HS-5 (cell line): ENCODE data around the gene DSCAML1.
"Not testable (repeated sequence)": the region's sequence is repeated elsewhere in the genome, so short reads cannot be mapped to it uniquely, and the experiment has no call there.

Experiments used
- DNase-seq: peaks from one replicate; pipeline ENCODE4 v3.0.0-alpha.2; 2012; ENCODE audit warnings: low read depth

Gene DSCAML1

DNA sequence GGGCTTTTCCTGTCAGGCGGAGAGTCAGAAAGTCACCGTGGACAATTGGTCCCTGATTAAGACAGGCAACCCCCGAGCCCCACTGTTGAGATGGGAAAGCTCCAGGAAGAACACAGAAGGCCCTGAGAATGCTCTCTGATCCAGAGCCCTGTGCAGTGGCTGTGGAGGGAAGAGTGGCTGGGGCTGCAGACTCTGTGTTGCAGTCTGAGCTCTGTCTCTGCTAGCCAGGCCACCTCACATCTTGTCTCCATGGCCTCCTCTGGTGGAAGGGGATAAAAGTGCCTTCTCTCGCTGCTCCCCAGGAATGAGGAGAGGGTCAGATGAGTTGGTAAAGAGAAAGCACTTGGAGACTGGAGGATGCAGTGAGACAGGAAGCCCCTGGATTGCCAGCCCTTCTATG lies 328.1 kb downstream of the DSCAML1 start:
- no peak for DNase-seq

DNA sequence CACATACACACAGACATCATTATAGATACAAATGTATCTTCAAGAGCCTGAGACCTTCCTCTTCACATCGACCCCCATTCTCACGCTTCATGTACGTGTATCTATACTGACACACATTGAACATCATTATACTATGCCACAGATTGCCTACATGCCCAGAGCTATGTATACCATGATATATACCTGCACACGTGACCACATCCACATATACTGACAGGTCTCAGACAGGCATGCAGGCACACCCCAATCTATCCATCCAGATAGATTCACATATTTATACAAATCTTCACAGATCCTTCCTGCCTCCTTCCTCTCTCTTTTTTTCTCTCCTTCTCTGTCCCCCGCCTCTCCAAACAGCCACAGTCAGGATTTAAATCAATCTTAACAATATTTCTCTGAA lies 329.2 kb downstream of the DSCAML1 start:
- no peak for DNase-seq

DNA sequence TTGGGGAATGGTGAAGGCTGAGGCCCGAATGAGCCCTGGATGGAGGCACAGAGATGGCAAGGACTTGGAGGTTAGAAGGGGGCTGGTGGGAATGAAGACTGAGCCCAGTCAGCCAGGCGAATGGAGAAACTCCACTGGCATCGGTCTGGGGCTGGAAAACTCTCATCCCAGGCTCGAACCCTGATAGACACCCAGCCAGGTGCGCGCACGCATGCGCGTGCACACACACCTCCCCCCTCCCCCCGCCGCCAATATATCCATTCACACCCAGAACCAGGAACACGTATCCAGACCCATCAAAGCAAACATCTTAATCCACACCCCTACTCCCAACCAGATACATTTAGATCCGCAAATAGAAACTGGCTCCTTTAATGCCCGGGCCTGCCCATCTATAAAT lies 330.1 kb downstream of the DSCAML1 start:
- no peak for DNase-seq

DNA sequence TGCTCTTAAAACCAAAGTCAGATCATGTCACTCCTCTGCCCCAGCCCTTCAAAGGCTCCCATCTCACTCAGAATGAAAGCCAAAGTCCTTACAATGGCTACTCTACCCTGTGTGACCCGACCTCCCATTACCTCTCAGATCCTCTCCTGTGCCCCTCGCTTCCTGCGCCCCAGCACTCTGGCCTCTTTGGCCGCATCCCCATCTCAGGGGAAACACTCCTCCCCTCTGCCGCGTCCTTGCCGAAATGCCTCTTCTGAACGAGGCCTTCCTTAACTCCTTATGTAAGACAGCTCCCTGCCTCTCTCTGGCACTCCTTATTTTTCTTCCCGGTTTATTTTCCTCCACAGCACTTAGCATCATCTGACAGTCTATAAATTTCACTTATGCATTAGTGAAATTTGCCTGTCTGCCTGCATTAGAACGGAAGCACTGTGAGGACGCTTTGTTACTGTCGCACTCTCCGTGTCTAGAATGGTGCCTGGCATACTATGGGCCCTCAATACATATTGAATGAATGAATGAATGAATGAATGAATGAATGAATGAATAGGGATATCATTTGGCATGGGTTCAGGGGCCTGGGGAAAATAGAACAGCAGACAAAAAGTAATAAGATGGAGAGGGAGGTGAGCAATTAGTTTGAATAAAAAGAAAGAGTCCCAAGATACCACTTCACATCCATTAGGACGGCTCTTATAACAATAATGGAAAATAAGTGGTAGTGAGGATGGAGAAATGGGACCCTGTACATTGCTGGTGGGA lies 331.6 kb downstream of the DSCAML1 start:
- no peak for DNase-seq

DNA sequence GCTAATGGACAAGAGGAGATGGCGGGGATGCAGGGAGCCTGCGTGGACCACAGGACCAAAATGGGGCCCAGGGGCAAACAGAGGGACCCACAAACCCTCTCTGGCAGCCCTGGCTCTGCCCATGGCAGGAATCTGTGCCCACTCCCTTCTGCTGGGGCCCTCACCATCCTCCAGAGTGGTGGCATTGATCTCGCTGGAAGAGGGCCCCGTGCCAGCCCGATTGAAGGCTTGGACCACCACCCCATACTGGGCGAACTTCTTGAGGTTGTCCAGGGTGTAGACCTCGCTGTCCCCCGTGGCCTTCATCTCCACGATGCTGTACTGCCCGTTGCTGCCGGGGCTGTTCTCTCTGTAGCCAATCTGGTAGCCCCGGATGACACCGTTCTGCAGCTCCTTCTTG lies 332.2 kb downstream of the DSCAML1 start:
- DNase-seq = no peak

DNA sequence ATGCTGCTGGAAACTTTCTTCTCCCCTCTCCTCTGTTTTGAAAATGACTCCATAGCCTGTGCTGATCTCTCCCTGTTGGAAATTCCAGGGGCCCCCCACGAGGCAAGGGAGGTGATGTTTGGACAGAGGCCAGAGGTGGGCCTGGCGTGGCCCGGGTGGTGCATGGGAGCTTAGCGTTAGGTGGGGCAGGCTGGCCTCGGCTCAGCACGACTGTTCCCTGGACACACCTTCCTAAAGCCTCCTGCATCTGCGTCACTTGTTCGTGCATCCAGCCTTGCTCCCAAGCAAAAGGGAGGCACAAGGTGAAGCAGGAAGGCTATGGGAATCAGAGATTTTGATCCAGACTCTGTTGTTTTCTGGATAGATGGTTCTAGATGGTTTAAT lies 334.2 kb downstream of the DSCAML1 start:
- no peak for DNase-seq

DNA sequence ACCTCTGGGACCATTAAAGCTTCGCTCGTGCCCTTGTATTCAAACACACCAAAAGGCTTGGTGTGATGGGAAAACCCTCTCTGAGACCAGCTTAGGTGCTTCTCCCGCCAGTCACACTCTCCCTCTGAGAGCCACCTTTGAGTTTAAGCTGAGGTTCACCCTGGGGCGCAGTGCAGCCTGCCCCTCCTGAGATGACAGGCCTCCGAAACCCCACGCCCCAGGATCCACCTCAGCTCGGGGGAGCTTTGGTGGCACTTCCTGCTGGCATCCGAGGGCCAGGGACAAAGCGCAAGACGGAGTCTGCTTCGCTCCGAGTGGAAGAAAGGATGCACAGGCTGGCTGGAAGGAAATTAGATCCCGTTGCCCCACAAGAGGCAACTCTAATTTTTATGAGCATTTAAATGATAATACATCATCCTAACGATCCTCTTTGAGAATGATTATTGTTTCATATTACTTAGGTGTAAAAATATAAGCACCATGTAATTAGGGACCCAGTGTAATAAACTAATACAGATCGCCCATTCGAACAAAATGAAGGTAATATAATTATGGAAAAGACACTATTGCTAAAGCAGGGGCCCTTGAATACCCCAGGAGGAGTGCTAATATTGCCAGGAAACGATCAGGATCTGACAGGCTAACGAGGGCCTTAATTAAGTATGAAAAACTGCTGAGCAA lies 334.7 kb downstream of the DSCAML1 start:
- DNase-seq = no peak

DNA sequence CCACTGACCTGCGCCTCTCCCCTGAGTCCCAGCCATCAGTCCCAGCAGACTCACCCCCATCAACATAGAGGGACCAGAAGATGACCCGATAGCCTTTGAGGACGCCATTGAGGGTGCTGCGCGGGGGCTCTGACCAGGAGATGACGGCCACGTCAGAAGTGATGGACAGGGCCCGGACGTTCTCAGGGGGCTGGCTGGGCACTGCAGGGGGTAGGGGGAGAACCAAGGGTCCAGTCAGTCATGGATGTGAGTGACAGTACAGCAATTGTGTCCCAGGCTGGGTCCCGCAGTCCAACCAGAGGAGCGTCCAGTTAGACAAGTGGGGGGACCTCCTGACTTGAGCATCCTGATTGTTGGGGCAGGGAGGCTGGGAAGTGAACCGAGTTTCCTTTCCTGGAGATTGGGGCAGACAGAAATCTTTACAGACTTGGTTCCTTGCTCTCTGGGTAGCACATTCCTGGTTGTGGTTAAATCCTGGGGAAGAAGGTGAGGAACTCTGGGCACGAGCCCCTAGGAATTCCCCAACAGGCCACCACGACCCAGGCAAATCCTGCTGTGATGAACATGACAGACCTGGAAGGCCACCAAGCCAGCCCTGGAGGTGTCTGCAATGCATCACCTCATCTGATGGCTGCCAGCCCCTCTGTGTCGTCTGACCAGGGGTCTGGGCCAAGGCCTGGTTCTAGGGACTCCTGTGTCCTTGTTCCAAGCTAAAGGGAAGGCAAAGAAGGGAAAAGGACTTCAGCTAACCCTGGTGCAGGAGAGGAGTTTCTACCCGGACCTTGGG lies 335.4 kb downstream of the DSCAML1 start:
- DNase-seq = no peak

DNA sequence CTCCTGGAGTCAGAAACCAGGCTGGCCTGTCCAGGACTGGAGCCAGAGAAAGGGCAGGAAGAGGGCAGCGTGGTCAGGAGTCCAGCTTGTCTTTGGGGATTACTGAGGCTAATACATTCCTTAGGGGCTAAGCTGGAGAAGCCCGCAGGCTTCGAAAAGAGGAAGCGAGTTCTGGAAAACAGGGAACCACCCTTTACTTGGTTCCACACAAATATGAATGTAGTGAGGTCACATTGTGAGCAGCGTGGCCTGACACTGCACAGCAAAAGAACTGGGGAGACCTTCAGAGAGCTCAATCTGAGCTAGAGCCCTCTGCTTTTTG lies 337.1 kb downstream of the DSCAML1 start:
- DNase-seq = no peak

DNA sequence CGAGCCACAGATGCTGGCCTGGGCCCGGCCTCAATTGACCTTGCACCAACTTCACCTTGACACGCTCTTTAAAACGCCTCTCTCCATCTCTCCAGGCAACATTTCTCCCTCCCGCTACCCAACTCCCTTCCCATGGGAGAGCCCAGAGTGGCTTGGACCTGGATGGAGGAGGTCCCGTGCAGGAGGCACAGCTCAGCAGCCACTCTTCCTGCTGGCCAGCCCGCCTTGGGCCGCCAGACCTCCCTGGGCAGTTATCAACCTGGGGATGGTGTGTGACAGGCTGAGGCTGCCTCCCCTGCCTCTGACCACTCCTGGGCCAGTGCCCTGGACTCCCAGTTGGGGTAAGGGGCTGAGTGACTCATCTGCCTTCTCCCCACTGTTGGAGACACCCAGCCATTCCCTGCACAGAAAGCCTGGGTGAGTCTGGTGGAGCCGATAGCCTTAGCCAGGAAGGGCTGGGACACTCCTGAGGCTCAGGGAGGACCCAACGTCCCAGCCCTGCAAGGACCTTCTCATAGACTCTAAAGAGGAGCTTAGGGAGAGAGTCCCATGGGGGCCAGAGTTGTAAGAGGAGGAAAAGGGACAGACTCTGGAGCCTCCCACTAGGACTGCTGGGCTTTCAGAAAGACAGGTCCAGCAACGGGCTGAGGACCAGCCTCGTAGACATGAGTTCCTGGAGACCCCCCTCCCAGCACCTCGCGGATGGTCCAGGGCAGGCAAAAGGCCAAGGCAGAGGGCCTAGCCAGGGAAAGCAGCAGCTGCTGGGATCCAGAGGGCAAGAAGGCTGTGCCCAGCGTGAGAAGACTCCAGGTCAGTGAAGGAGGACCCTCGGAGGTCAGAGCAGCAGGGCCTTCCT lies 337.7 kb downstream of the DSCAML1 start:
- no peak for DNase-seq

DNA sequence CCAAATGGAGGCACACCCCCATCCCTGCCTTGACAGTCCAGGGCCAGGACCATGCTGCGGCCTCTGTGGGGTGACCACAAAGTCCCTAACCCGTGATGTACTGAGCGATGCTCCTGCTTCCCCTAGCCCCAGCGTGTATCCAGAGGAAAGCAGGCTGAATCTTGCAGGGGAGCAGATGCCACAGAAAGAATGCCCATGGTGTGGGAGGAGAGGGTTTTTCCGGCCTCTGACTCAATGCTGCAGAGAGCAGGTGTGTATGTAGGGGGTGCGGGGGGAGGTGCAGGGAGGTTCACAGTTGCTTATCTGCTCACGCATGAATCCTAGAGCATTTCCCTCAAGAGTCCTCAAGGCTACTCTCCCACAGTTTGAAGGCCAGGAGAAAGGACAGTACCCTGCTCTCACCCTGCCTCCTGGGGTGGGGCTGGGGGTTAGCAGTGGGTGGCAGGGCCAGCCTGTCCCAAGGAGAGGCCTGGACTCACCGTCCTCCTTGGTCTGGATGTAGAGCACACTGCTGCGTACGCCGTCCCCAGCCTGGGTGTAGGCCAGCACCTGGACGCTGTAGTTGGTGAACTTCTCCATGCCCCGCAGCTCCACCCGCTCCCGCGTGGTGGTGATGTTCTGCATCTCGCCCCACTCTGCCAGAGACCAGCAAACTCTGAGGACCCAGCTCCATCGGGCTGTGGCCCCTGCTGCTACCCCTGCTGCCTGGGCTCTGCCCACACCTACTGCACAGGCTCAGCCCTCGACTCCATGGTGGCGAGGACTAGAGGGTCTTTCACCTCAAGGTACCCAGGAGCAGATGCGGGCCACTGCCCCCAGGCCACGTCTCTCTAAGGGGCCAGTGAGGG lies 338.5 kb downstream of the DSCAML1 start:
- DNase-seq = no peak

DNA sequence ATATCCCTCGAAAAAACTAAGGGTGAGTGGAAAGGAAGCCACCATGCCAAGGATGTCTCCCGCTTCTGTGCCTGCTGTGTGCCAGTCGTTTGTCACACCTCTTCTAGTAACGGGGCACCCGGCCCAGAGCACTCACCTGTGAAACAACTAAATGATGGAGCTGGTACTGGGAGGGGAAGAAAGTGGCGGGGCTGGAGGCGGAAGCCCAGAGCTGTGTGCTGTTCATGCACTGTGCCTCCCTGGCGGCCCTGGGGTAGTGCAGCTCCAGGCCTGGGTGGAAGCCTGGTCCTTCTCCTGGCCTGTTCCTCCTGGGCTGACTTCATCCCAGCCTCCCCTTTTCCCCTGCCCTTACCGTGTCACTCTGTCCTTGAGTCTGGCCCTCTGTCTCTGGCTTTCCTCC lies 339.2 kb downstream of the DSCAML1 start:
- no peak for DNase-seq

DNA sequence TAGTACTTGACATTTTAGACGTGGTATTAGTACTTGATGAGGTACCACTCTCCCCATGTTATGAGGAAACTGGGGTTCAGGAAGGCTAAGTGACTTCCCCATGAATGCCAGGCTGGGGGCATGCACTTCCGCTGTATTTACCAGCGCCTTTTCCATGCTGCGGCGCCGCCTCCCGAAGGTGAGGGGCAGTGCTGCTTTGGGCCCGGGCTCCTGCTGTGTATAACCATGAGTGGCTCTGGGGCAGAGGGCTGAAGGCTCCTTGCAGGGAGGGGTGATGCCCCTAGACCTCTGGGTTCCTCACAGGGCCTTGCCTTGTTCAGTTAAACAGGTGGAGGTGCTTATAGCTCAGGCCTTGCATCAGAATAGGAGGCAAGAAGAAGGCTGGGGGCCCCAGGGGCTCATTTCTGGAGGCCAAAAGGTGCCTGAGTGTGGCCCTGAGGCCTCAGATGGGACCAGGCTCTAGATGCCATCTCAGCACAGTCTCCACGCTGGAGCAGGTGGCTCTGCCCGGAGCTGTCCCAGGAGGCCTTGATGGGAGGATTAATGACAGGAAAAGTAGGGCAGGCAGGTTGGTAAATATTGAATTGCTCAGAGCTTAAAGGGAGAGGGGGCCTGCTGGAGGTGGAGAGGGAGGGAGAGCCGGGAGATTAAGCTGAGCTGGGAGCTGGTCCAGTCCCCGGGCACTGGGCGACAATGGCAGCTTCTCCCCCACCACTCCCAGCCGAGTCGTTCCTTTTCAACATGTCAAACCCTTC lies 339.8 kb downstream of the DSCAML1 start:
- no peak for DNase-seq

DNA sequence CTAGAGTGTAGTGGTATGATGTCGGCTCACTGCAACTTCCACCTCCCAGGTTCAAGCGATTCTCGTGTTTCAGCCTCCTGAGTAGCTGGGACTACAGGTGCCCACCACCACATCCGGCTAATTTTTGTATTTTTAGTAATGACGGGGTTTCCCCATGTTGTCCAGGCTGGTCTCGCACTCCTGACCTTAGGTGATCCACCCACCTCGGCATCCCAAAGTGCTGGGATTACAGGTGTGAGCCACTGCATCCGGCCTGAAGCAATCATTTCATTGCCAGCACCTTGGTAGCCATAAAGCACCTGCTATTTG lies 340.3 kb downstream of the DSCAML1 start:
- not testable (repeated sequence) for DNase-seq

DNA sequence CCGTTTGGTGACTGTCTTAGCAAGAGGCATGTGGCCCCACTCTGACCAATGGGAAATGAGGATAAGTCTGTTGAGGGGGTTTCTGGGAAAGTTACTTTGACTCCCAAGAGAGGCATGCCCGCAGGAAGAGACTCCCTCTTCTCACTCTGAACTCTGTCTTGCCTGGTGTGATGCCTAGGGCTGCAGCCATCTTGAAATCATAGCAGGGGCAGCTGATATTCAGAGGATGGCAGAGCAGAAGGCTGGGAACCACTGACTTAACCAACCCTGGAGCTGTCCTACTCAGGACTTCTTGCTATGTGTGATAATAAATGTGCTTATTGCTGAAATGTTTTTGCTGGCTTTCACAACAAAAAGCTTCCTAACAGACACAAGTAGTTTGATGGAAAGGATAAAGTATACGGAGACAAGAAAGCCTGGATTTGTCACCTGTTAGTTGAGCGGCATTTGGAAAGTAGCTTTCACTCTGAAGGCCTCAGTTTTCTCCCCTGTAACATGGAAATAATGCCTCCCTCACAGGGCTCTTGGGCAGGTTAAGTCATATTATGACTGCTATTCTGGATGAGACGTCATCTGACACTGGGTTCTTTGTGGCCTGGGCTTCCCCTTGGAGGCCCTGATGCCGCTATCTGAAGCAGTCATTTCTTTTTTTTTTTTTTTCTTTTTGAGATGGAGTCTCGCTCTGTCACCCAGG lies 340.8 kb downstream of the DSCAML1 start:
- DNase-seq = no peak

DNA sequence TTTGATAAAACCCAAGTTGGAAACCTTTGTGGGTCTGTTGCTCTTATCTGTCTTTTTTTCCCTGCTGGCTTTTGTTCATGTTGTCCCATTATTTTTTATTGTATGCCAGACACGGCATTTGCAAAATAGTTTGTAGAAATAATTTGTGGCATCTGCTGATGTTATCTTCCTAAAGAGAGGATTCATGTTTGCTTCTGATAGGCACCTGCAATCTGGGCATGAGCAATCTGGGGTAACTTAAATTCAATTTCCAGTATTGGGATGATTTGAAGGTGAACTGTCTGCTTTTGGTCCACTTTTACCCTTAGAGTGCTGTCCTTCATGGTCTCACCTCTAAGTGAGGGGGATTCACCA lies 342.5 kb downstream of the DSCAML1 start:
- no peak for DNase-seq

DNA sequence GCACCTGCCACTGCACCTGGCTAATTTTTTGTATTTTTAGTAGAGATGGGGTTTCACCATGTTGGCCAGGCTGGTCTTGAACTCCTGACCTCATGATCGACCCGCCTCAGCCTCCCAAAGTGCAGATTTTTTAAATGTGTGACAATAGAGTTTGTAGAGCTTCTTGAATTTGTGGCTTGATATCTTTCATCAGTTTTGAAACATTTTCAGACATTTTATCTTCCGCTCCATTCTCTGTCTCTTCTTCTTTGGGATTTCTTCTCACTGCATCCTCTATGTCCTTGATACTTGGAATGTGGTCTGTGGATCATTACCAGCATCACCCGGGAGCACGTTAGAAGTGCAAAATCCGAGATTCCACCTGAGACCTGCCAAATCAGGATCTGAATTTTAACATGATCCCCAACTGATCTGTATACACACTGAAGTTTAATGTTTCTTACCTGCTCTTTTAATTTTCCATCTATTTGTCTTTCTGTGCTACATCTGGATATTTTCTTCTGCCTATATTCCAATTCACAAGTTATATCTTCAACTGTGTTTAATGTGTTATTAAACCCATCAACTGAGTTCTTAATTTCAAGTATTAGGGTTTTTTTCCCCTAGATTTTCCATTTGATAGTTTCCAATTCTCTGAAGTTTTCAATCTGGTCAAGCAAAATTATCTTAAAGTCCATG lies 343.0 kb downstream of the DSCAML1 start:
- DNase-seq = no peak

DNA sequence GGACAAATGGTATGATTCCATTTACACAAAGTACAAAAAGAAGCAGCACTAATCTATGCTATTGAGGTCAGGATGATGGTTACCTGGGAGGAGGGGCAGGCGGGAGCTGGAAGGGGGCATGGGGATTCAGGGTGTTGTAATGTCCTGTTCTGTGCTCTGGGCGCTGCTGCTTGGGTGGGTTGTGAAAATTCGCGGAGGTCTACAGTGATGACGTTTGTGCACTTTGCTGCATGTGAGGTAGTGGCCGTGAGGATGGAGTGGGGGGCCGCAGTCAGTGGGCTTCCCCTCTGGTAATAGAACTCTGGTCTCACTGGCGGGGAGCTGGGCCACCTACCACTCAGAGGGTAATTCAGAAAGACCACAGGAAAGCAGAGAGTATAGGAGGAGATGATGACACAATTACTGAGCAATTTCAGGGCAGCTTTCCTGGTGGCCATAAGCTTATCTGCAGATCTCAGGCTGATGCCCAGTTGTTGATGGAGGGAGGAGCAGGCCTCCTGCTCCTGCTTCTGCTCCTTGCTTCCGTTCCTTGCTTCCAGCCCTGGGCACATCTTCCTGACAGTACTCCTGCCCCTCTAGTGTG lies 347.8 kb downstream of the DSCAML1 start:
- no peak for DNase-seq
